ENCODE data around the gene TMEM164. TPM values are rescaled to one million over a fixed set of nuclear protein-coding genes. Genes with fewer than 3 reads are reported as not detected.

Gene TMEM164
- total RNA-seq, 2 donors from 2014 or later = 30.3 to 36.6 TPM

DNA sequence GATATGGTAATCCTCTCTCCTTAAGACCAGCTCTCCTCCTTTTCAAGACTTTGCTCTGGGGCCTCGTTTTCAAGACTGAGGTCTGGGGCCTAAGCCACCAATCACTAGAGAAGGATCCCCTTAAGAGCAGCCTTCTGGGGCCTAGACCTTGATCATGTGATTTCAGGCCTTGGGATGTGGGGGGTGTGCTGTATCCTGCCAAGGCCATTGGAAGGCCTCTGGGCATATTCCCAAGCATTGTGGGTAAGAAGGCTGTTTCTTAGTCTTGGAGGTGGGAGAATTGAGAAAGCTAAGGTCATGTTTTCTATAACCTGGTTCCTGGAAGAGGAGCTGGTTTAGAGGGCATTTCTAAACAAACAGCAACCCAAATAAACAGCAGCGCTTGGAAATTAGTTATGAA is 12.1 kb downstream of the TMEM164 start:
- Histone ChIP-seq H3K4me1 (peaks cover 0 to 13% of the 10 kb centered on the region in 2 donors), H3K27ac (peak overlapping the region; percentile 69 to 78), H3K4me3 (no peak overlapping the region), H3K9me3 (no peaks in the 10 kb centered on the region), H3K27me3 (no peaks in the 10 kb centered on the region), H3K36me3 (peaks cover 3% of the 10 kb centered on the region)
- TF ChIP-seq, protein P1, sequence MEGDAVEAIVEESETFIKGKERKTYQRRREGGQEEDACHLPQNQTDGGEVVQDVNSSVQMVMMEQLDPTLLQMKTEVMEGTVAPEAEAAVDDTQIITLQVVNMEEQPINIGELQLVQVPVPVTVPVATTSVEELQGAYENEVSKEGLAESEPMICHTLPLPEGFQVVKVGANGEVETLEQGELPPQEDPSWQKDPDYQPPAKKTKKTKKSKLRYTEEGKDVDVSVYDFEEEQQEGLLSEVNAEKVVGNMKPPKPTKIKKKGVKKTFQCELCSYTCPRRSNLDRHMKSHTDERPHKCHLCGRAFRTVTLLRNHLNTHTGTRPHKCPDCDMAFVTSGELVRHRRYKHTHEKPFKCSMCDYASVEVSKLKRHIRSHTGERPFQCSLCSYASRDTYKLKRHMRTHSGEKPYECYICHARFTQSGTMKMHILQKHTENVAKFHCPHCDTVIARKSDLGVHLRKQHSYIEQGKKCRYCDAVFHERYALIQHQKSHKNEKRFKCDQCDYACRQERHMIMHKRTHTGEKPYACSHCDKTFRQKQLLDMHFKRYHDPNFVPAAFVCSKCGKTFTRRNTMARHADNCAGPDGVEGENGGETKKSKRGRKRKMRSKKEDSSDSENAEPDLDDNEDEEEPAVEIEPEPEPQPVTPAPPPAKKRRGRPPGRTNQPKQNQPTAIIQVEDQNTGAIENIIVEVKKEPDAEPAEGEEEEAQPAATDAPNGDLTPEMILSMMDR (IDR thresholded peaks at IDR 0.05) = no peak
- no peak for DNase-seq (ENCODE audit: low spot score)

DNA sequence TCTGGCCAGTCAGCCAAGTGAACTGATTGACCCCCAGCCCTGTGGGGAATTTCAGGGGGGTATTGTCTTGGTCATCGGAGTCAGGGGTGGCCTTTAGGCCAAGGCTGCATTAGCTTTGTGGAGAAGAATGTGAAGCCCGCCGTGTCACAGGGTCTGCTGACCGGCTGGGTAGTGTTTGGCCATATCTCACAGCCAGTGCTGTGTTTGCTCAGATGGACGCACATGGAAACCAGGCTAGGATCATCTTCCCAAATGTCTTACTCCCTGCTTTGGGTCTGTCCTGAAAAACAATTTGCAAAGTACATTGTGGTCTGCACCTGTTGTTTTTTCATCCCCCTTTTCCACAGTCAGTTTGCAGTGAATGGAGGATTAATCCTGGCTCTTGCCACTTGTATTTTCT is 13.0 kb downstream of the TMEM164 start:
- Histone ChIP-seq H3K27me3 (no peaks in the 10 kb centered on the region), H3K4me1 (peaks cover 0 to 13% of the 10 kb centered on the region in 2 donors), H3K36me3 (peaks cover 3% of the 10 kb centered on the region), H3K4me3 (no peak overlapping the region), H3K9me3 (no peaks in the 10 kb centered on the region), H3K27ac (peak overlapping the region; percentile 64 to 84)
- TF ChIP-seq, protein P1 (IDR thresholded peaks at IDR 0.05) = no peak
- no peak for DNase-seq (ENCODE audit: low spot score)

DNA sequence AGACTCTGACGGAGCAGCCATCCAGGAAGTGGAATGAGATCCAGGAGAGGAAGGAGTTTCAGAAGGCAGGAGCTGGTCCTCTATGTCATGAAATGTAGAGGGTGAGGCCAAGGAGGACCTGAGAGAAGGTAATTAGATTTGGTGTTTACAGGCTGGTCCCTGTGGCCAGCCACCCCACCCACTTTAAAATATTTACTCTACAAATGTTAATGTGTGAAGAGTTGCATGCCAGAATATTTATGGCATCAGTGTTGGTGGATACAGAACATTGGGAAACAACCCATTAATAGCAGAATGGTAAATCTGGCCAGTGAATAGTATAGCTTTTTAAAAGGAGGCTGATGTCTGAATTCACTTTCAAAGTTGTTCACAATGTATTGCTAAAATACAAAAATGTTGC is 17.6 kb downstream of the TMEM164 start:
- H3K4me3 ChIP-seq = no peak overlapping the region
- H3K4me1 ChIP-seq = peaks cover 0 to 4% of the 10 kb centered on the region in 2 donors
- peak overlapping the region in 1 of 2 donors; percentile 72 for H3K27ac ChIP-seq
- TF ChIP-seq, protein P1 (IDR thresholded peaks at IDR 0.05) = no peak
- no peak for DNase-seq (ENCODE audit: low spot score)
- H3K27me3 ChIP-seq = no peaks in the 10 kb centered on the region
- no peaks in the 10 kb centered on the region for H3K9me3 ChIP-seq
- H3K36me3 ChIP-seq = peaks cover 6% of the 10 kb centered on the region

DNA sequence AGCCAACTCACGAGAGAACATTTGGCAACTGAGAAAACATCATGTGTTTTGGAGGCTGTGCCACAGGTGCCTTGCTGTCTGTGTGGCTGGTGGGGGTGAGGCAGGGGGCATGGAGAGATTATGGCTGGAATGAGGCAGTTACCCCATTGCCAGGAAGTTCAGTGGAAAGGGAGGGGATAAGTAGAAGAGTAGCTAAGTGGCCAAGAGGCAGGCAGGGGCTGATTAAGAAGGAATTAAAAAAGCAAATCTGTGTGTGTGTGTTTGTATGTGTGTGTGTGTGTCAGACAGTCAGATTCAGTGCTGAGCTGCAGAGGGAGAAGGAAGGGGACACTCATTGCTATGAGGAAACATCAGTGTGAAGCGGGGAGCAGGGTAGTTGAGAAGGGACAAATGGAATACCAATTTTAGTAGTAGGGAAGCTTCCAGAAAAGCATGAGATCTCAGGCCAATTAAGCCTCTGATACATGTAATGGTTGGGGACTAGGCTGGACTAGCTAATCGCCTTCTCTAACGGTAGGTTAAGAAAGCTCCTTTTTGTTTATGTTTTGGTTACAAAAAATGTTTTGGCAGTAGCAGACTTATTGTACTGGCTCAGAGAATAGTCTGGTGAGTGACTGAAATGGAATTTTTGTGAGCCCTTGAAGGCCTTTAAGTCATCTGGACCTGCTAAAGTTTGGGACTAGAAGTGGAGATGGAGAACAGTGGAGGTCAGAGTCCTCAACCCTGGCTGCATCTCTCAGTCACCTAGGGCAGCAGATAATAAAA is 18.5 kb downstream of the TMEM164 start:
- no peaks in the 10 kb centered on the region for H3K27me3 ChIP-seq
- peak overlapping the region; percentile 24 to 72 for H3K27ac ChIP-seq
- no peak overlapping the region for H3K4me3 ChIP-seq
- H3K4me1 ChIP-seq = peaks cover 0 to 6% of the 10 kb centered on the region in 2 donors
- H3K36me3 ChIP-seq = peaks cover 6% of the 10 kb centered on the region
- no peak for DNase-seq (ENCODE audit: low spot score)
- no peaks in the 10 kb centered on the region for H3K9me3 ChIP-seq
- TF ChIP-seq, protein P1 (IDR thresholded peaks at IDR 0.05) = no peak

DNA sequence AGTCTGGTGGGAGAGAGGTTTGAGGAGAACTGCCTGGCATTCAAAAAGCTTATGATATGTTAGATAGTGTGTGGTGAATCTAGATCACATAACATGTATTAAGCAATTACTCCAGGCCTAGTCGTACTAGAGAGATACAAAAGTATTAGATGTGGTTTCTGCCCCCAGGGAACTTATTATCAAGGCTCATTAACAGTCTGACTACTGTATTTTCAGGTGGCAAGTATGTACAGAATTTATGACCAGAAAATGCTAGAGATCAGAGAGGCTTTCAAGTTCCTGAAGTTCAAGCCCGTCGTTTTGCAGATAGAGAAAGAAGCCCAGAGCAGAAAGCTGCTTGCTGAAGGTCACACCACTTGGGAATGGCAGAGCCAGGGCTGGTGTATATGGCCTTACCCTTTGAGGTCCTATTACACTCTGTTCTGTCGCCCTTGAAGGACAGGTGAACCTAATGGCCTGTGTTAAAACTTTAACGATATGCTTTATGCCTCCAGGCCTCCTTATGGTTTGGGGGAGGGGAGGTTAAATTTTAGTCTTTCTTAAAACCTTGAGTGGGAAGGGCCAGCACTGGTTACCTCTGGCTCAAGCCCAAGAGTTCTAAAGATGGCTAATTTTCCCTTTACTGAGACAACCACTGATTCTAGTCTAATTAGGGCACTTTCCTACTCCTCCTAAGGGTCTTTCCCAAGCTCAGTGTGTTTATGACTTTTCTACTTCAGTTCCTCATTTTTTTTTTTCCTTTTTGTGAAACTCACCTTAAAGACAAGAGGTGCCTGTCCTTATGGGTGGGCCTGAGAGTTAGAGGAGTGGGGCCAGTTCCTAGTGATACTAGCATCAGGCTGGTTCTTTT is 19.9 kb downstream of the TMEM164 start:
- no peak for DNase-seq (ENCODE audit: low spot score)
- TF ChIP-seq, protein P1 (IDR thresholded peaks at IDR 0.05) = no peak
- Histone ChIP-seq H3K27ac (peak overlapping the region; percentile 13 to 72), H3K9me3 (no peaks in the 10 kb centered on the region), H3K4me3 (no peak overlapping the region), H3K4me1 (peaks cover 0 to 8% of the 10 kb centered on the region in 2 donors), H3K27me3 (no peaks in the 10 kb centered on the region), H3K36me3 (peaks cover 6% of the 10 kb centered on the region)

Data from right atrium auricular region (tissue), 2 donors.